H9 (cell line): ENCODE measurements around the gene NTSR1. TPM values are rescaled to one million over a fixed set of nuclear protein-coding genes. Genes with fewer than 3 reads are reported as not detected.

Source experiments
- DNase-seq: peaks from one replicate; pipeline ENCODE4 v3.0.0-alpha.2; 2017
- H2AFZ ChIP-seq: one replicate; pipeline ENCODE4 v1.6.1; 2013; ENCODE audit warnings: mild to moderate bottlenecking, low read length, control low read depth, moderate library complexity
- H2AK5ac ChIP-seq: 2 replicates; pipeline ENCODE4 v1.6.1; 2013; ENCODE audit warnings: low read length, control low read depth, mixed read lengths; ENCODE audit not compliant: insufficient read length
- H2BK120ac ChIP-seq: one replicate; pipeline ENCODE4 v1.6.1; 2013; ENCODE audit warnings: low read depth, mild to moderate bottlenecking, low read length, control low read depth, inconsistent platforms; ENCODE audit not compliant: poor library complexity, severe bottlenecking
- H2BK12ac ChIP-seq: 2 replicates; pipeline ENCODE4 v1.6.1; 2013; ENCODE audit warnings: low read length, control low read depth, mixed read lengths, low read depth; ENCODE audit not compliant: insufficient read length
- H2BK15ac ChIP-seq: 2 replicates; pipeline ENCODE4 v1.6.1; 2013; ENCODE audit warnings: low read depth, low read length, control low read depth
- H2BK20ac ChIP-seq: one replicate; pipeline ENCODE4 v1.6.1; 2013; ENCODE audit warnings: low read depth, mild to moderate bottlenecking, low read length, control low read depth, inconsistent platforms; ENCODE audit not compliant: poor library complexity, severe bottlenecking
- H2BK5ac ChIP-seq: 2 replicates; pipeline ENCODE4 v1.6.1; 2013; ENCODE audit warnings: low read length, control low read depth, mixed read lengths; ENCODE audit not compliant: insufficient read length
- H3K14ac ChIP-seq: 2 replicates; pipeline ENCODE4 v1.6.1; 2013; ENCODE audit warnings: low read length, control low read depth; ENCODE audit not compliant: insufficient read depth
- H3K18ac ChIP-seq: 2 replicates; pipeline ENCODE4 v1.6.1; 2013; ENCODE audit warnings: low read depth, mild to moderate bottlenecking, mixed read lengths, low read length, control low read depth; ENCODE audit not compliant: insufficient read length
- H3K23ac ChIP-seq: 2 replicates; pipeline ENCODE4 v1.6.1; 2013; ENCODE audit warnings: low read length, control low read depth, mixed read lengths, low read depth; ENCODE audit not compliant: insufficient read length
- H3K23me2 ChIP-seq: 2 replicates; pipeline ENCODE4 v1.6.1; 2013; ENCODE audit warnings: low read depth, mild to moderate bottlenecking, mixed read lengths, low read length, control low read depth; ENCODE audit not compliant: insufficient read length, poor library complexity, severe bottlenecking
- H3K27ac ChIP-seq: 2 replicates; pipeline ENCODE4 v1.5.1; 2013; ENCODE audit warnings: low read length, control low read depth, mixed read lengths, low read depth; ENCODE audit not compliant: insufficient read length
- H3K27me3 ChIP-seq: 2 replicates; pipeline ENCODE4 v1.6.1; 2013; ENCODE audit warnings: low read length, control low read depth, inconsistent platforms; ENCODE audit not compliant: insufficient read depth
- H3K4ac ChIP-seq: 2 replicates; pipeline ENCODE4 v1.6.1; 2013; ENCODE audit warnings: low read depth, mild to moderate bottlenecking, control low read depth, inconsistent platforms, low read length, moderate library complexity
- H3K4me1 ChIP-seq: 2 replicates; pipeline ENCODE4 v1.6.1; 2013; ENCODE audit warnings: low read length, control low read depth, inconsistent platforms; ENCODE audit not compliant: insufficient read depth
- H3K4me2 ChIP-seq: 2 replicates; pipeline ENCODE4 v1.6.1; 2013; ENCODE audit warnings: low read length, control low read depth, mixed read lengths; ENCODE audit not compliant: insufficient read length, insufficient read depth
- H3K56ac ChIP-seq: 2 replicates; pipeline ENCODE4 v1.6.1; 2013; ENCODE audit warnings: low read depth, mild to moderate bottlenecking, mixed read lengths, low read length, control low read depth; ENCODE audit not compliant: insufficient read length
- H3K79me1 ChIP-seq: 2 replicates; pipeline ENCODE4 v1.6.1; 2013; ENCODE audit warnings: low read depth, mild to moderate bottlenecking, moderate library complexity, low read length, control low read depth, inconsistent platforms; ENCODE audit not compliant: insufficient read depth, poor library complexity, severe bottlenecking
- H3K79me2 ChIP-seq: 2 replicates; pipeline ENCODE4 v1.6.1; 2013; ENCODE audit warnings: low read length, control low read depth, inconsistent platforms; ENCODE audit not compliant: insufficient read depth
- H3K9ac ChIP-seq: 2 replicates; pipeline ENCODE4 v1.6.1; 2013; ENCODE audit warnings: low read length, control low read depth, mixed read lengths; ENCODE audit not compliant: insufficient read length; ENCODE audit errors: extremely low read depth
- H3K9me3 ChIP-seq: one replicate; pipeline ENCODE4 v1.6.1; 2013; ENCODE audit warnings: low read depth, low read length, inconsistent platforms; ENCODE audit not compliant: control insufficient read depth
- H3T11ph ChIP-seq: one replicate; pipeline ENCODE4 v1.6.1; 2013; ENCODE audit warnings: mild to moderate bottlenecking, low read length, control low read depth, inconsistent platforms
- H4K20me1 ChIP-seq: one replicate; pipeline ENCODE4 v1.6.1; 2013; ENCODE audit not compliant: control insufficient read depth, insufficient read length, insufficient read depth
- H4K5ac ChIP-seq: 2 replicates; pipeline ENCODE4 v1.6.1; 2013; ENCODE audit warnings: low read depth, mild to moderate bottlenecking, mixed read lengths, low read length, control low read depth; ENCODE audit not compliant: insufficient read length
- H4K8ac ChIP-seq: replicated peaks from 2 replicates; pipeline ENCODE4 v1.6.1; 2013; ENCODE audit warnings: low read length, control low read depth, mixed read lengths, low read depth; ENCODE audit not compliant: insufficient read length
- H4K91ac ChIP-seq: 2 replicates; pipeline ENCODE4 v1.6.1; 2013; ENCODE audit warnings: low read depth, mild to moderate bottlenecking, moderate library complexity, mixed read lengths, low read length, control low read depth; ENCODE audit not compliant: insufficient read length
- H3K27ac Mint-ChIP-seq, 3 experiments: 2 replicates in 2 of 3; 3 replicates in 1 of 3; pipeline ENCODE4 v1.8.0; 2020 to 2021; ENCODE audit warnings: mixed read lengths in 3 of 3, mild to moderate bottlenecking in 1 of 3, moderate library complexity in 1 of 3
- H3K27me3 Mint-ChIP-seq: 2 replicates; pipeline ENCODE4 v1.8.0; 2021; ENCODE audit warnings: low read depth, mild to moderate bottlenecking, moderate library complexity, mixed read lengths
- H3K36me3 Mint-ChIP-seq, 3 experiments: 2 replicates in 2 of 3; 3 replicates in 1 of 3; pipeline ENCODE4 v1.8.0; 2020 to 2021; ENCODE audit warnings: low read depth in 3 of 3, mixed read lengths in 3 of 3; ENCODE audit not compliant: insufficient read depth in 1 of 3
- H3K4me1 Mint-ChIP-seq, 2 experiments: 2 replicates each; pipeline ENCODE4 v1.8.0; 2020; ENCODE audit warnings: mixed read lengths in 2 of 2
- H3K4me3 Mint-ChIP-seq, 2 experiments: 2 replicates in 1 of 2; 3 replicates in 1 of 2; pipeline ENCODE4 v1.8.0; 2020 to 2021; ENCODE audit warnings: mild to moderate bottlenecking in 2 of 2, mixed read lengths in 2 of 2, moderate library complexity in 1 of 2
- H3K9me3 Mint-ChIP-seq, 2 experiments: 2 replicates in 1 of 2; 3 replicates in 1 of 2; pipeline ENCODE4 v1.8.0; 2020; ENCODE audit warnings: mild to moderate bottlenecking in 2 of 2, mixed read lengths in 2 of 2, moderate library complexity in 1 of 2
- WGBS: extraction: QIAGEN DNeasy Blood & Tissue Kit; methylation state at CpG from one replicate; pipeline ENCODE4 v1.1.7; 2013; ENCODE audit warnings: missing lambda C conversion rate, low lambda C conversion rate, mixed read lengths; ENCODE audit not compliant: insufficient read length; ENCODE audit errors: extremely low coverage; 5-methylcytosine and 5-hydroxymethylcytosine counted together
- total RNA-seq: library from RNA; stranded (reverse); gene quantifications from 2 replicates; pipeline ENCODE4 v1.2.1, GENCODE V29; 2021
- TF ChIP-seq, protein P1 (sequence below): fragments of 200-600 bp; sonication (generic); conservative IDR thresholded peaks from 3 replicates; pipeline ENCODE4 v1.8.0; 2021; ENCODE audit warnings: antibody characterized with exemption, mild to moderate bottlenecking

NTSR1 gene
- total RNA-seq, 1 experiment from 2014 or later, result 0.11 TPM

DNA sequence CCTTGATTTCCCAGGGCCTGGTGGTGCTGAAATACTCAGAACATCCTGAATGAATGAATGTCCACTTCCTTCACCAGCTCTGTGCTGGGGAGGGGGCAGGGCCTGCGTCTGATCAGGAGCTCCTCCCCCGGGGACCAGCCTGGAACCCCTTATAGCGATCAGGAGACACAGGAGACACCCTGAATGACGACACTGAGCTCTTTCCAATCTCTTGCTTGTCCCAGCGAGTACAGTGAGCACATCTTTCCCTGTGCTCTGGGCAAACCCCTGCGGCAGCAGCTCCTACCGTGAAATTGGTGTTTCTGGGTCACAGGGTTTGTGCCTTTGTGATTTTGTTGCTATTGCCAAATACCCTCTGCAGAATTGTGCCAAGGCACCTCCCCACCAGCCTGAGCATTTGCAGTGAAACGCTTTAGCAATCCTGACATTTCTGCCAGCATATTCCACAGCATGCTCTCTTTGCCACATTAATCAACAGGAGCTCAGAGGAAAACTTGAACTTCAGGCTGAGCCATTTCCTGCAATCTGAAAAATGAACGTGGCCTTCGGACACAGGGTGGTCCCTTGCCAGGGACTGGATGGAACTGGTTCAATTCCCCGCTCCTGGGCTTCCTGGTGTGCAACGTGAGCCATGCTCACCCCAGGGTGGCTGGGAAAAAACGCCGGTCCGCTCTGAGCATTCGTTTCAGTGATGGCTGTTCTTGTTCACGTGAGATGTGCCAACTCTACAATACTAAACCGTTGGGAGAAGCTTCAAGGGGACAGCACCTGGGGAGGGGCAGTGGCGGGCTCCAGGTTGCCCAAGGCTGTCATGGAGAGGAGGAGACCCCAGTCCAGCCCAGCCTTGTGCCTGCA lies 64.6 kb downstream of the NTSR1 start:
- no peak overlapping the region for H4K8ac ChIP-seq
- no peak overlapping the region for H3K27ac ChIP-seq
- H2BK5ac ChIP-seq, result no peak overlapping the region
- H3K18ac ChIP-seq, result no peak overlapping the region
- DNase-seq, result no peak
- no peak overlapping the region for H3K4me2 ChIP-seq
- H2BK12ac ChIP-seq, result no peak overlapping the region
- no peak overlapping the region for H4K5ac ChIP-seq
- H2BK15ac ChIP-seq, result no peak overlapping the region
- Mint-ChIP-seq H3K9me3 (no peaks in the 10 kb centered on the region; a peak in 2 of 5 replicates), H3K4me3 (no peak overlapping the region; a peak in 1 of 5 replicates), H3K36me3 (no peaks in the 10 kb centered on the region; a peak in 1 of 7 replicates), H3K4me1 (peaks cover 3 to 20% of the 10 kb centered on the region in 2 experiments; a peak in 3 of 4 replicates), H3K27me3 (peaks cover 8% of the 10 kb centered on the region), H3K27ac (peak overlapping the region in 1 of 3 experiments; percentile 25; a peak in 1 of 7 replicates)
- H2AFZ ChIP-seq, result no peak overlapping the region
- no peak overlapping the region for H3T11ph ChIP-seq
- no peaks in the 10 kb centered on the region for H3K23me2 ChIP-seq
- no peak overlapping the region for H3K14ac ChIP-seq
- H3K56ac ChIP-seq, result no peak overlapping the region
- no peaks in the 10 kb centered on the region for H3K79me2 ChIP-seq
- H4K20me1 ChIP-seq, result no peaks in the 10 kb centered on the region
- H3K4me1 ChIP-seq, result peaks cover 3% of the 10 kb centered on the region; the same call in 1 of the 2 replicates
- H3K27me3 ChIP-seq, result no peaks in the 10 kb centered on the region
- no peak overlapping the region for H3K9ac ChIP-seq
- H3K9me3 ChIP-seq, result no peaks in the 10 kb centered on the region
- no peak overlapping the region for H2BK120ac ChIP-seq
- no peak overlapping the region for H4K91ac ChIP-seq
- H3K4ac ChIP-seq, result no peak overlapping the region
- H3K23ac ChIP-seq, result no peak overlapping the region
- no peak overlapping the region for H2AK5ac ChIP-seq
- H3K79me1 ChIP-seq, result no peaks in the 10 kb centered on the region
- no CpG with 5 or more reads among the region's 19 CpGs for WGBS
- TF ChIP-seq, protein P1, sequence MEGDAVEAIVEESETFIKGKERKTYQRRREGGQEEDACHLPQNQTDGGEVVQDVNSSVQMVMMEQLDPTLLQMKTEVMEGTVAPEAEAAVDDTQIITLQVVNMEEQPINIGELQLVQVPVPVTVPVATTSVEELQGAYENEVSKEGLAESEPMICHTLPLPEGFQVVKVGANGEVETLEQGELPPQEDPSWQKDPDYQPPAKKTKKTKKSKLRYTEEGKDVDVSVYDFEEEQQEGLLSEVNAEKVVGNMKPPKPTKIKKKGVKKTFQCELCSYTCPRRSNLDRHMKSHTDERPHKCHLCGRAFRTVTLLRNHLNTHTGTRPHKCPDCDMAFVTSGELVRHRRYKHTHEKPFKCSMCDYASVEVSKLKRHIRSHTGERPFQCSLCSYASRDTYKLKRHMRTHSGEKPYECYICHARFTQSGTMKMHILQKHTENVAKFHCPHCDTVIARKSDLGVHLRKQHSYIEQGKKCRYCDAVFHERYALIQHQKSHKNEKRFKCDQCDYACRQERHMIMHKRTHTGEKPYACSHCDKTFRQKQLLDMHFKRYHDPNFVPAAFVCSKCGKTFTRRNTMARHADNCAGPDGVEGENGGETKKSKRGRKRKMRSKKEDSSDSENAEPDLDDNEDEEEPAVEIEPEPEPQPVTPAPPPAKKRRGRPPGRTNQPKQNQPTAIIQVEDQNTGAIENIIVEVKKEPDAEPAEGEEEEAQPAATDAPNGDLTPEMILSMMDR, result no peak
- no peak overlapping the region for H2BK20ac ChIP-seq
